HAP-1 (cell line): ENCODE measurements around the gene TESPA1.
"Not testable (repeated sequence)": the region's sequence is repeated elsewhere in the genome, so short reads cannot be mapped to it uniquely, and the experiment has no call there.

ENCODE experiments used
- DNase-seq, 2 experiments: peaks; one replicate each; pipeline ENCODE4 v3.0.0-alpha.2; 2016 to 2020; ENCODE audit warnings: low spot score in 2 of 2
- H3K27me3 ChIP-seq: fragments of 250-450 bp; sonication (Bioruptor Pico); 2 replicates; pipeline ENCODE4 v1.5.1; 2020; ENCODE audit warnings: low read depth, mild to moderate bottlenecking, moderate library complexity
- H3K36me3 ChIP-seq: fragments of 250-450 bp; sonication (Bioruptor Pico); replicated peaks from 2 replicates; pipeline ENCODE4 v1.5.1; 2020; ENCODE audit warnings: mild to moderate bottlenecking
- H3K4me1 ChIP-seq: fragments of 250-450 bp; sonication (Bioruptor Pico); 2 replicates; pipeline ENCODE4 v1.5.1; 2020; ENCODE audit warnings: mild to moderate bottlenecking
- H3K4me3 ChIP-seq: fragments of 250-450 bp; sonication (Bioruptor Pico); 2 replicates; pipeline ENCODE4 v1.5.1; 2020; ENCODE audit warnings: mild to moderate bottlenecking, moderate library complexity
- H3K9me3 ChIP-seq: fragments of 250-450 bp; sonication (Bioruptor Pico); 2 replicates; pipeline ENCODE4 v1.5.1; 2020; ENCODE audit warnings: mild to moderate bottlenecking, moderate library complexity
- in situ Hi-C: fragments of 300-500 bp; cut with MboI; formaldehyde crosslinking; loops from 3 replicates; pipeline ENCODE4 v1.14.3; 2020; ENCODE audit warnings: low sequenced_read_pairs, inconsistent platforms, mixed read lengths

TESPA1 gene

DNA sequence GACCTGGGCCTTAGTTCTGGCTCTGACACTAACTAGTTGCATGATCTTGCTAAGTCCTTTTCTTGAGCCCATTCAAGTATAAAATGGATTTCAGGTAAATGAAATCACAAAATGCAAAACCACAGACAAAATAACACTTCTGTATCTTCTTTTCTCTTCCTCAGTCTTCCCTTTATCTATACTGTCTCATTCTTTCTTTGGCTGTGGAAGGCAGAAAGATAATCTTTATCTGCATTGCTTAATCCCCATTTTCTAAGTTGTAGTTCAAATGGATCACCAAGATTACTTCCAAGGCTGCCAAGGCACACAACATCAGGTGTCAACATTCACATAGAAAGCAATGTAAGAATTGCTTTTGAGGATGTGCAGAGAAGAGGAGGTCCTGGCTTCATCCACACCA lies 30.3 kb downstream of the TESPA1 start:
- in situ Hi-C loops: loop anchor here (10.0 to 25.0 kb wide), 2 partner anchors 109 to 217 kb away; no protein-coding TSS in a partner anchor
- no peak for DNase-seq
- no peak overlapping the region for H3K4me3 ChIP-seq
- no peaks in the 10 kb centered on the region for H3K27me3 ChIP-seq
- H3K36me3 ChIP-seq: no peaks in the 10 kb centered on the region
- H3K9me3 ChIP-seq: no peaks in the 10 kb centered on the region
- no peaks in the 10 kb centered on the region for H3K4me1 ChIP-seq

DNA sequence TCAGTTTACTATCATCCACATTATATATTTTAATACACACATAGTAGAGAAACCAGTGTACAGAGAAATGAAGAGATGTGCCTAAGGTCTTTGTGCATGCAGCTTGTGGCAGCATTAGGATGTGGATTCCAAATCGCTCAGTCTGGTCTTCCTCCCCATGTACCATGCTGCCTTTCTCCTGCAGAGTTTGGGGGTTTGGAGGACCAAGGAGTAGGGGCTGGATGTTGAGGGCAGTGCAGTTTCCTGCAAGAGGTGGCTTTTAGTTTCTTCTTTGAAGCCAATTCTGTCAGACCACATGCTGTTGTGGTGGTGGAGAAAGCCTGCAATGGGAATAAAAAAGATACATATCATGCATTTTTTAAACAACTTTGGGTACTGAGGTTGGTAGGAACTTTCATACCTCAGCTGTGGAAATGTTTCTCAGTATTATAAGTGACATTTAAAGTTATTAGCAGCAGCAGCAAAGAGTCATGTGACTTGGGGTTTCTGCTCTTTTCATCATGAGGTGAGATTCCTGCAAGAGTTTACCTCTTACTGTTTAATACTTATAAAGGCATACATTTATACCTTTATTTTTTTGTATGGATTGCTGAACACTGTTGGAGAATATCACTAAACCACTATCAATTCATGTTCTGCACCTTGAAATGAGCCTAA lies 34.4 kb downstream of the TESPA1 start:
- in situ Hi-C loops: loop anchor here (10.0 to 25.0 kb wide), 2 partner anchors 105 to 213 kb away; no protein-coding TSS in a partner anchor
- H3K4me3 ChIP-seq: no peak overlapping the region
- no peak for DNase-seq
- no peaks in the 10 kb centered on the region for H3K4me1 ChIP-seq
- H3K9me3 ChIP-seq: no peaks in the 10 kb centered on the region
- H3K27me3 ChIP-seq: no peaks in the 10 kb centered on the region
- H3K36me3 ChIP-seq: no peaks in the 10 kb centered on the region

DNA sequence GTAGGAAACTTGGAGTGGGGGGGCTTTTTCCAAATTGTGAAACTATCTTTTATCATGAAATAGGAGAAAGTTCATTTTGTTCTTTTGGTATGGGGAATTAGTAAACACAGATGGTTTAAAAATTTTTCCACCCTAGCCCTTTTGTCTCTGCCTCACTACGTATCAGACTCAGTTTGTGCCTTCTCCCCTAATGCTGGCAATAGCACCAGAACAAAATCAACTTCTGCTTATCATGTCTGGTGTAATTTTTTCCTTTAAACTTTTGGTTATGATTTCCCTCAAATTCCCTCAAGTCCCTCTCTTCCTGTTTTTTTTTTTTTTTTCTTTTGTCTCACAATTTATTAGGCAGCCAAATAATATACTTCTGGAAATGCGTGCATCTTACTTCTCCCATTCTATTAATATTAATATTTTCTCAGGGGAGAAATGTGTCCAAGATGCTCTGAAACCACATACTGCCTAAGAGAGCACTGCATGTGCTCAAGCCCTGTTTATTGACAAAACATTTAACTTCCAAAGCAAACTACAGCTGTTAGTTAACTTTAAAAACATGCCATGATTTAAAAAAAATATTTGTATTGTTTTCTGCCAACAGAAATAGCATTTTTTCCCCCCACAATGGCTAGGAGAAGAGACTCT lies 35.4 kb downstream of the TESPA1 start:
- Histone ChIP-seq H3K4me1 (no peaks in the 10 kb centered on the region), H3K9me3 (no peaks in the 10 kb centered on the region), H3K4me3 (no peak overlapping the region), H3K36me3 (no peaks in the 10 kb centered on the region), H3K27me3 (no peaks in the 10 kb centered on the region)
- DNase-seq: no peak
- in situ Hi-C loops: no loop called here

DNA sequence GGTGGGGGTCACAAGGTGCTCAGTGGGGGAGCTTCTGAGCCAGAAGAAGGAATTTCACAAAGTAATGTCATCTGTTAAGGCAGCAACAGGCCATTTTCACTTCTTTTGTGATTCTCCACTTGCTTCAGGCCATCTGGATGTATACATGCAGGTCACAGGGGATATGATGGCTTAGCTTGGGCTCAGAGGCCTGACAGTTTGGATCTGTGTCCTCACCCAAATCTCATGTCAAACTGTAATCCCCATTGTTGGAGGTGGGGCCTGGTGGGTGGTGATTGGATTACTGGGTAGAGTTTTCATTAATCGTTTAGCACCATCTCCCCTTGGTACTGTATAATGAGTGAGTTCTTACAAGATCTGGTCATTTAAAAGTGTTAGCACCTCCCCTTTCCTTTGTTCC lies 36.4 kb downstream of the TESPA1 start:
- no peaks in the 10 kb centered on the region for H3K36me3 ChIP-seq
- in situ Hi-C loops: no loop called here
- H3K4me1 ChIP-seq: no peaks in the 10 kb centered on the region
- no peaks in the 10 kb centered on the region for H3K9me3 ChIP-seq
- no peak for DNase-seq
- no peak overlapping the region for H3K4me3 ChIP-seq
- H3K27me3 ChIP-seq: no peaks in the 10 kb centered on the region

DNA sequence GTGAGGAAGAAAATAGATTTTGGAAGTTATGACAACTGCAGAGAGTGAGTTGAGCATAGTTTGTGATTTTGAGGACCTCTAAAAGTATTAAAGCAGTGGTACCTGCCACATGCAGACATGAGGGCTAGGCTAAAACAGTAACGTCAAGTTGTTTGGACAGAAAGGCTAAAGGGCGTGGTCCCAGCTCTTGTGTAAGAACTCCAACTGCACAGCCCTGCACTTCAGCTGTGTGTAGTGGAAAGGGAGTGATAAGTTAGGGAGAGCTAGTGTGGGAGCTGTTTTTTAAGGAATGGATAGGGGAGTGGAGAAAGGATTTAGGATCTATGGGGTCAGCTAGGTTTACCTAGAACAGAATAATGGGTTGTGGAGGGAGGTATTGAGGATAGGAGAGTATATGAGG lies 39.5 kb downstream of the TESPA1 start:
- Histone ChIP-seq H3K4me1 (no peaks in the 10 kb centered on the region), H3K9me3 (no peaks in the 10 kb centered on the region), H3K27me3 (no peaks in the 10 kb centered on the region), H3K36me3 (no peaks in the 10 kb centered on the region), H3K4me3 (no peak overlapping the region)
- DNase-seq: no peak
- in situ Hi-C loops: no loop called here

DNA sequence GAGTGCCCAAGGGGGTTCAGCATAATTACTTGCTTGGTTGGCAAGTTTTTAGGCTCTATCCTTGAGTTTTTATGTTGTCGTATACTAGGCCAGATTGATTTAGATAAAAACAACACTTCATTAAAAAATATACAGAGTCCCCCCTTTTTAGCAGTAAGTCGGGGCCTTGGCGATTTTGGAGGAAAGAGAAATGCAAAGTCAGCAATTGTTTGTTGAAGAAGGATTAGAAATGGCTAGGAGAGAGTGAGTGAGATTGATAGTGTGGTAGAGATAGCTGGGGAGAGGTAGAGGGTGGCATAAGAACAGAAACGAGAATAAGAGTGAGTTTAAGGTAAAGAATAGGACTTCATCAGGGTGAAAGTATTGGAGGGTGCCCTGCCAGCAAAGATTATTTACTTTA lies 41.3 kb downstream of the TESPA1 start:
- in situ Hi-C loops, DNase-seq, H3K9me3 ChIP-seq, H3K27me3 ChIP-seq, H3K4me3 ChIP-seq, H3K36me3 ChIP-seq, H3K4me1 ChIP-seq: not testable (repeated sequence)

DNA sequence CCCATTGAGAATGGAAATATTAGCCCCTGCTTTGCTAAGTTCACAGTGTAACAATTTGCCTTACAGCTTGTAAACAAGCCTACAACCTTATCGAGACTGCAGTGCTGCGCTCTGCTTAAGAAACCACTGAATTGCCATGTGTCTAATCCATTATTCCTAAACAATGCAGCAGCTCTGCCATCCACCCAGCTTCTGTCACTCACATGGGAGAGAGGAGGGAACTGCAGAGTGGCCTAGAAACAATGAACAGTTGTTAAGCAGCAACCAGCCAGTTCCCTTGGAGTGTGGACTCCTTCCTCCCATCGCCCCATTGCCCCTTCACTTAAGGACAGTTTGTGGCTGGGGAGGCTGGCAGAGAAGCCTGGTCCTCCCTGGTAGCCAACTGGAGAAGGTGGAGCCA lies 42.9 kb downstream of the TESPA1 start:
- Histone ChIP-seq H3K36me3 (no peaks in the 10 kb centered on the region), H3K4me3 (no peak overlapping the region), H3K9me3 (no peaks in the 10 kb centered on the region), H3K4me1 (no peaks in the 10 kb centered on the region), H3K27me3 (no peaks in the 10 kb centered on the region)
- no peak for DNase-seq
- in situ Hi-C loops: no loop called here

DNA sequence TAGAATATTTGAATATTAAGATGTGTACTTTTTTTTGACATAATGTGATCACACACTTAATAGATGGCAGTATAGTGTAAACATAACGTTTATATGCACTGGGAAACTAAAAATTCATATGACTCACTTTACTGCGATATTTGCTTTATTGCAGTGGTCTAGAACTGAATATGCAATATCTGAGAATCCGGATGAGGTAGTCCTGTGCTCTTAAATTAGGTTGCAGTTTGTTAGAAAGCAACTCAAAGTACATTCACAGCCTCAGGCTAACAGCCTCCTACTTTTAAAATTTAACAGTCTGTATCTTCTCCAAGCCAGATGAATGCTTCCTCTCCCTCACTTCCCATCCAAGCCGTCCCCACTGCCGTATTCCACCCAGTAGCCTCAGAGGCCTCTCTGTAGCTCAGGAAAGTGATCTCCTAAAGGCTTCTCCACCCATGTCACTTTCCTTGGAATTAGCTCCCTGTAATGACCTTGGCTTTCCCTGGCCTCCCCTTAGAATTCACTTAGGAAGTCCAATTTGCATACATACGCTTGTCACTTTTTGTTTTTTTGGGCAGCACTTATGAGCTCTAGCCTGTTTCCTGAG lies 43.7 kb downstream of the TESPA1 start:
- Histone ChIP-seq H3K9me3 (no peaks in the 10 kb centered on the region), H3K27me3 (no peaks in the 10 kb centered on the region), H3K36me3 (no peaks in the 10 kb centered on the region), H3K4me1 (no peaks in the 10 kb centered on the region), H3K4me3 (no peak overlapping the region)
- in situ Hi-C loops: no loop called here
- no peak for DNase-seq

DNA sequence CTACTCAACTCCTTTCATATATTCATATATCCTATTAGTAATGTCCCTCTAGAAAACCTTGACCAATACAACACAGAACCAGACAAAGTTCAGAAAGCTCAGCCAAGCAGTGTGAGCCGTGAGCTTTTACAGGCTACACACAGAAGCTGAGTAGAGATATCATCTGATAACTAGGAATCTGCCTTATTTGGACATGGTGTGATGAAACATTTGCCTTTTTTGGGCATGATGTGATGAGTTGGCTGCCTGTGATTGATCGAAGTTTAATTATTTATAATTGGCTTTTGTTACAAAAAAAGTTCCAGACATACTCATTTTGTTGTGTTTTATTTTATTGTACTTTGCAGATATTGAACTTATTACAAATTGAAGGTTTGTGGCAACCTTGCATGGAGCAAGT lies 46.6 kb downstream of the TESPA1 start:
- DNase-seq: no peak
- Histone ChIP-seq H3K27me3 (no peaks in the 10 kb centered on the region), H3K9me3 (no peaks in the 10 kb centered on the region), H3K4me1 (no peaks in the 10 kb centered on the region), H3K4me3 (no peak overlapping the region), H3K36me3 (no peaks in the 10 kb centered on the region)
- in situ Hi-C loops: no loop called here

DNA sequence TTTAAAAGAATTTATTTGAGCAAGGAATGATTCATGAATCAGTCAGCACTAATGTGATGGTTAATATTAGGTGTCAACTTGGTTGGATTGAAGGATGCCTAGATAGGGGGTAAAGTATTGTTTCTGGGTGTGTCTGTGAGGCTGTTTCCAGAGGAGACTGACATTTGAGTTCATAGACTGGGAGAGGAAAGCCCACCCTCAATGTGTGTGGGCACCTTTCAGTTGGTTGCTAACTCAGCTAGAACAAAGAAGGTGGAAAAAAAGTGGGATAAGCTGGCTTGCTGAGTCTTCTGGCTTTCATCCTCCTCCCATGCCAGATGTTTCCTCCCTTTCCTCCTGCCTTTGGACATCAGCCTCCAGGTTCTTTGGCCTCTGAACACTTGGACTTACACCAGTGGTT lies 47.2 kb downstream of the TESPA1 start:
- Histone ChIP-seq H3K4me3 (no peak overlapping the region), H3K9me3 (no peaks in the 10 kb centered on the region), H3K27me3 (no peaks in the 10 kb centered on the region), H3K4me1 (no peaks in the 10 kb centered on the region), H3K36me3 (no peaks in the 10 kb centered on the region)
- DNase-seq: no peak
- in situ Hi-C loops: no loop called here

DNA sequence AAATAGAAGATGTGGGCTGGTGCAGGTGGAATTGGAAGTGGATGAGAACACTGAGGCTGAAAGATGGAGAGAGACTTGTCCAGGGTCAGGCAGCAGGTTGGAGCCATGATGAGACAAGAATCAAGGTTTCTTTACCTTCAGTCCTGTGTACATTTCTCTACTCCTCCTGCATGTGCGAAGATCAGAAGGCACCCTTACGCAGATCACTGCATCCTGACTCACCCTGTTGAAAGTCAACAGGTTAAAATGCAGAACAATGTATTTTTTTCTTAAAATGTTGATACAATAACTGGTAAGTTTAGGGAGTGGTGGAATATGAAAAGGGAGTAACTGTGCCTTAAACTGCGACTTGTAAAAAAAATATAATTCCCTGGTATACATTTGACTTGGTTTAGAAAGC lies 47.8 kb downstream of the TESPA1 start:
- no peak overlapping the region for H3K4me3 ChIP-seq
- H3K9me3 ChIP-seq: no peaks in the 10 kb centered on the region
- H3K27me3 ChIP-seq: no peaks in the 10 kb centered on the region
- no peaks in the 10 kb centered on the region for H3K4me1 ChIP-seq
- no peaks in the 10 kb centered on the region for H3K36me3 ChIP-seq
- in situ Hi-C loops: no loop called here
- DNase-seq: no peak

DNA sequence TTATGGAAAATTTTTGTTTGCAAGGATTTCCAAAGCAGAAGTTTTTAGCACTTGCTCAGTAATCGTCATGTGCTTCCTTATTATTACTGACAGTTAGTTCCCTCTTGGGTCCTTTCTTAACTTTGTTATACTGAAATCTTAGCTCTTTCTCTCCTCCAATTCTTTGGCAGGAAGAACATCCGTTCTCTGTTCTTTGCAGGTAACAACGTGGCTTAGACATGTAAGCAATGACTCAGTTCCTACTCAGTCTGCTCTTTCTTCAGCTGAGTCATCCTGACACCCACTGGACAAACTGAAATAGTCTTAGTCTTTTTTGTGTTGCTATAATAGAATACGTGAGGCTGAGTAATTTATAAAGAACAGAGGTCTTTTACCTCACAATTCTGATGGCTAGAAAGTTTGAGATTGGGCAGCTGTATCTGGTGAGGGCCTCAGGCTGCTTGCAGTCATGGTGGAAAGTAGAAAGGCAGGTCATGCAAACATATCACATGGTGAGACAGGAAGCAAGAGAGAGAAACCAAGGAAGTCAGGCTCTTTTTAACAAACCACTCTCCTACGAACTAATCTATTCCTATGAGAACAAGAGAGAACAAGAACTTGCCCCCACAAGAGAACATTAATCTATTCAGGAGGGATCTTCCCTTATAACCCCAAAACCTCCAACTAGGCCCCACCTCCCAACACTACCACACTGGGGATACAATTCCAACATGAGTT lies 49.2 kb downstream of the TESPA1 start:
- no peak overlapping the region for H3K4me3 ChIP-seq
- H3K4me1 ChIP-seq: no peaks in the 10 kb centered on the region
- in situ Hi-C loops: no loop called here
- no peaks in the 10 kb centered on the region for H3K27me3 ChIP-seq
- 0 out of 2 replicates have a peak, but pooled peaks cover 2% of the 10 kb centered on the region for H3K9me3 ChIP-seq
- no peak for DNase-seq
- H3K36me3 ChIP-seq: no peaks in the 10 kb centered on the region

DNA sequence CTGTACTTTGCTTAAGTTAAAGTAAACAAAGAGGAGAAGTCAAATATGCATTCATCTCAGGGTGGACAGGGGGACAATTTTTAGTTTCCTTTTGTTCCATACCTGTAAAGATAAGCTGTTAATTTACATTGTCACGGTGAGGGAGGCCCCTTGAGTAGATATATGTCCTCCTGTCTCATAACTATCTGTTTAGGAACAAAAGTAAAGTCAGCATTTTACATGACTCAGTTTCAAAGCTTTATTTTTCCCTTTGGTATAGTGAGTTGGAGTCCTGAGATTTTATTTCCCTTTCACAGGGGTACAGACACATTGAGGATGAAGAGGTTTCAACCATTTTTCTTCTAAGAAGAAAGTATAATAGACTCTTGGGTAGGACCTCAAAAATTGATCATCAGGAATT lies 50.1 kb downstream of the TESPA1 start:
- in situ Hi-C loops: no loop called here
- H3K9me3 ChIP-seq: 0 out of 2 replicates have a peak, but pooled peaks cover 3% of the 10 kb centered on the region
- no peaks in the 10 kb centered on the region for H3K27me3 ChIP-seq
- no peaks in the 10 kb centered on the region for H3K36me3 ChIP-seq
- no peak for DNase-seq
- H3K4me3 ChIP-seq: no peak overlapping the region
- no peaks in the 10 kb centered on the region for H3K4me1 ChIP-seq

DNA sequence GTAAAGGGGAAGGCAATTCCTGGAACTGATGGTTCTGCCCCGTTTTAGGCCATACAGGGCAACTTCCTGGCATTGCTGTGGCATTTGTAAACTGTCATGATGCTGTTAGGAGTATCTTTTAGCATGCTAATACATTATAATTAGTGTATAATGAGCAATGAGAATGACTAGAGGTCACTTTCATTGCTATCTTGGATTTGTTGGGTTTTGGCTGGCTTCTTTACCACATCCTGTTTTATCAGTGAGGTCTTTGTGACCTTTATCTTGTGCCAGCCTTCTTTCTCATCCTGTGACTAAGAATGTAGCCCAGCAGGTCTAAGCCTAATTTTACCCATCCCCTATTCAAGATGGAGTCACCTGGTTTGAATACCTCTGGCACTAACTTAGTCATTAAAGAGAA lies 51.2 kb downstream of the TESPA1 start:
- in situ Hi-C loops: no loop called here
- no peaks in the 10 kb centered on the region for H3K4me1 ChIP-seq
- H3K36me3 ChIP-seq: no peaks in the 10 kb centered on the region
- 0 out of 2 replicates have a peak, but pooled peaks cover 3% of the 10 kb centered on the region for H3K9me3 ChIP-seq
- DNase-seq: no peak
- H3K27me3 ChIP-seq: no peaks in the 10 kb centered on the region
- H3K4me3 ChIP-seq: no peak overlapping the region
